Eye (tissue), 1 donor: ENCODE results near the gene ATP6V0E1.

ENCODE experiments used
- DNase-seq: peaks from one replicate; pipeline ENCODE4 v3.0.0-alpha.2; 2015

Gene ATP6V0E1

GRCh38 chr5:172983542-172984243, at the start of gene ATP6V0E1:
ATP6V0E1 (plus strand) TSS chr5:172983771; CDS start chr5:172983861, 90 bp downstream.
- DNase-seq = peak; percentile 97

DNA sequence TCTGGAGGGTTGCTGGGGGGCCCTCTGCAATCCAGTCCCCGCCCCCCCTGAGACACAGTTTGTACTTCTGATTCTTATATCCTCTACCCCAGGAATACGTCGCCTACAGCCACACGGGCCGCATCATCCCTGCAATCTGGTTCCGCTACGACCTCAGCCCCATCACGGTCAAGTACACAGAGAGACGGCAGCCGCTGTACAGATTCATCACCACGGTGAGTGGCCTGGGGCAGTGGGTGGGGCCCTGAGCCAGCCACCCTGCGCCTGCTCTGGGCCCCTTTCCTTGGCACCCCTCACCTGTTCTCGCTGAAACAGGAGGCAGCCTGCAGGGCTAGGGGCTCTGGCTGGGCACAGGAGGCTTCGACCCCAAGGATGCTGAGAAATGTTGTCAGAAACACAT, 48.5 kb upstream of the ATP6V0E1 start:
- DNase-seq = no peak

DNA sequence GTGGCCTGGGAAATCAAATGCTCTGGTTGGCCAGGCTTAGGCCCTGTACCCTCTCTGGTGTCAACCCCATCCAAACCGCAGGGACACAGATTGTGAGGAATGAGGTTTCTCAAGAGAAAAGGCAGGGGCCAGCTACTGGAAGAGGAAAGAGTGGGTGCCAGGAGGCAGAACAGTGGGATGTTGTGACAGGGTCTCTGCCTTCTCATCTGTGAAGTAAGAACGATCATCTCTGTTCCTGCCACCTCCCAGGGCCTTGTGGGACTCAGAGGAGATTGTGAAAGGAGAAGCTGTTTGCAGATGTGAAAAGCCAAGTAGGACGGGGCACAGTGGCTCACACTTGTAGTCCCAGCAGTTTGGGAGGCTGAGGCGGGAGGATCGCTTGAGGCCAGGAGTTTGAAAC, 47.2 kb upstream of the ATP6V0E1 start:
- no peak for DNase-seq

DNA sequence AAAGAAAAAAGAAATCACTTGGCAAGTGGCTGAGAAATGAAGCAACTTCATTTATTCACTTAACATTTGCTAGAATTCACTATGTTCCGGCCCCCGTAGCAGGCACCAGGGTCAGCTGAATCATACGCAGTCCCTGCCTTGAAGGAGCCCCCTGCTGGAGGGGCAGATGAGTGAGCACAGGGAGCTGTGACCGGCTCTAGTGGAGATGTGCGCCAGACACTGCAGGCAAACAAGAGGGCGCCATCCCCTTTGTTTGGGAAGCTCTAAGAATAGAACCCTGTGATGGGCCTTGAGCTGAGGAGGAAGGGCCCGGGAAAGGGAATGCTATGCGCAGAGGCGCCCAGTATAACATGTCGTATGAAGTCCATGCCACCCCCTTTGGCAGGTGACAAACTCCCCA, 44.5 kb upstream of the ATP6V0E1 start:
- no peak for DNase-seq

- peak; percentile 94 for DNase-seq
Measured at GRCh38 chr5:172939611-172940267, 43.8 kb upstream of the ATP6V0E1 start.

DNA sequence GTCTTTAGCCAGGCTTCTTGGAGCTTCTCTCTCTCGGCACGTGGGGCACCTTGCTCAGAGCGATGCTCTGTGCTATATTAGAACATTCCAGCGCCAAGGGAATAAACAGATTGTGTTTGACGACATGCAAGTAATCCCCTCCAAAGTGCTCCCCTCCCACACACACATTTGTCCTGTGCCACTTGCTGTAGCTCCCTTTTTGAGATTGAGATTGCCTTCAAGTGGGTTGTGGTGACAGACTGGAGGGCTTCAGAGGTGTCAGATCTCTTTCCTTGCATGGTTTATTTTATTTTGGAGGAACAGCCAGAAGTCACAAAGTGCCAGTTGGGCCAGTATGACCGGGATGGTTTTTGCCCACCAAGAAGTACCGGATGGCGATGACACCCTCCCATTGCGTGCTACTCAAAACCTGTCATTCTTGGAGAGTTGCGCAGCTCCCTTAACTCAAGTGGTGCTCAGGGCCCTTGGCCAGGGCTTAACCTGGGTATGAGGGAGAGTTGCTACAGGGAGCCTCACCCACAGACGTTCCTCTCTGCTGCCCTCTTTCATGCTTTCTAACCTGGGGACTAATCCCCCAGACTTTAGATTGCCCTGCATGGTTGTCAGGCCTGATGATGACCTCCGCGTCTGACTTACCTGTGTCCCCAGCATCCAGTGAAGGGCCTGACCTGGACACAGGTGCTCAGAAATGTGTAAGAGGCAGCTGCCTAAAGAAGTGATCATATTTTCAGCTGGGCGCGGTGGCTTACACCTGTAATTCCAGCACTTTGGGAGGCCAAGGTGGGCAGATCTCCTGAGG, 43.1 kb upstream of the ATP6V0E1 start:
- DNase-seq = no peak

DNA sequence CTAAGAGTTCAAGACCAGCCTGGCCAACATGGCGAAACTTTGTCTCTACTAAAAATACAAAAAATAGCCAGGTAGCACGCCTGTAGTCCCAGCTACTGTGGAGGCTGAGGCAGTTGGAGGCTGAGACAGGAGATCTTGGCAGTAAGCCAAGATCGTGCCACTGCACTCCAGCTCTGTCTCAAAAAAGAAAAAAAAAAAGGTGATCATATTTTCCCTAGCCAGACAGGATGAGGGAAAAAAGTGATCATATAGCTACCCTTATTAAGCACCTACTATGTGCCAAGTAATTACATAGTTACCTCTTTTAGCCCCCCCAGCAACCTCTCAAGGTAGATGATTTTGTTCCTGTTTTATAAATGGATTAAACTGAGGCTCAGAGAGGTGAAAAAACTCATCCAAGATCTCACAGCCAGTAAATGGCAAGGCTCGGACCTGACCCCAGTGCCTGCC, 42.5 kb upstream of the ATP6V0E1 start:
- DNase-seq = no peak

GRCh38 chr5:172942556-172942955, 41.0 kb upstream of the ATP6V0E1 start:
- no peak for DNase-seq

DNA sequence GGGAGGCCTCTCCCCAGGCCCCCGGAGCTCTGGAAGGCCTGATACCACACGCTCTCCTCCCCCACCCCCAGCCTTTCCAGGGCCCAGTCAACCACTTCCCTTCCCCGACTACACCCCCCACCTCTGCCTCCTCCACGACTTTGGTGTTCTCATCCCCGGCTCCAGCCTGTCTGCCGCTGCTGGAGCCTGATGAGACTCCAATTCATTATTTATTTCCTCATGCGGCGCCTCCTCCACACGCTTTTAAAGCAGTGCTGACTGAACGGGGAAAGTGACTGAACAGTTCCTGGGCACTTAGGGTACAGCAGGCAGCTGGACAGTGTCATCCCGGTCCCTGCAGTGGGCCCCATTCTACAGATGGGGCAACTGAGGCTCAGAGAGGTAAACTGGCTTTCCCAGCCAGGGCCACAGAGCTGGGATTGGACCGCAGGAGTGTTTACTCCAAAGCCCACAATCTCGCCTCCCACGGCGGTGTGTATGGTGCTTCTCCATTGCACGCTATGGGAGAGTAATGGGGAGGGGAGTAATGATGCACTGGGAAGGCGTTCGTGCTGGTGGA, 40.2 kb upstream of the ATP6V0E1 start:
- no peak for DNase-seq

GRCh38 chr5:172943906-172944305, 39.7 kb upstream of the ATP6V0E1 start:
- DNase-seq = no peak

GRCh38 chr5:172944741-172945140, 38.8 kb upstream of the ATP6V0E1 start:
- no peak for DNase-seq

- no peak for DNase-seq
Measured at GRCh38 chr5:172945151-172945550, 38.4 kb upstream of the ATP6V0E1 start.

DNA sequence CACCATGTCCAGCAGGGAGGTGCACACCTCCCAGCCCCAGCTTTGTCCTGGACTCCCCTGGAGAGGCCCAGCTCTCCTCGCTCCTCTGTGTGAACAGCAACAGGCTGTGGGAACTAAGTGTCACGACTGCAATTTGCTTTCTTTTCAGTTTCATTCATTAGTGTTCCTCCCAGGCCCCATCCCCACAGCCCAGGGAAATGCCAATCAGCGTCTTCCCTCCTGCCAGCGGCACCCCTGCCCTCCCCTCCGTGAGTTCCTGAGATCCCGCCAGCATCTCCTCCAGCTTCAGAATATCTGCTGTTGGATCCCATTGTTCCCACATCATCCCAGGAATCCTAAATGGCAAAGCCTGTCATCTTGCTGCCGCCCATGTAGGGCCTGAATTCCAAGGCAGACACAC, 37.4 kb upstream of the ATP6V0E1 start:
- DNase-seq = no peak

DNA sequence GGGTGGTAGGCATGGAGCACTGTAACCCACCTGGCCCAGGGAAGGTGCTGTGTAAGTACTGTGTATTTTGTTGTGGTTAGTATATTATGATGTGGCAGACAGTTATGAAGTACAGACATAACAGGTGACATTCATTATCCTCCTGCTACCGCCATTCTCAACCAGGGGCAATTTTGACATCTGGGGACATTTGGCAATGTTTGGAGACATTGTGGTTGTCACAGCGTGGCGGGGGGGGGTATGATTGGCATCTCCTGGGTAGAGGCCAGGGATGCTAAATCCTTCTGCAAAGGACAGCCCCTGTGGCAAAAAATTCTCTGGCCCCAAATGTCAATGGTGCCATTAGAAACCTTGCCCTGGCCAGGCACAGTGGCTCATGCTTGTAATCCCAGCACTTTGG, 34.1 kb upstream of the ATP6V0E1 start:
- DNase-seq = no peak

DNA sequence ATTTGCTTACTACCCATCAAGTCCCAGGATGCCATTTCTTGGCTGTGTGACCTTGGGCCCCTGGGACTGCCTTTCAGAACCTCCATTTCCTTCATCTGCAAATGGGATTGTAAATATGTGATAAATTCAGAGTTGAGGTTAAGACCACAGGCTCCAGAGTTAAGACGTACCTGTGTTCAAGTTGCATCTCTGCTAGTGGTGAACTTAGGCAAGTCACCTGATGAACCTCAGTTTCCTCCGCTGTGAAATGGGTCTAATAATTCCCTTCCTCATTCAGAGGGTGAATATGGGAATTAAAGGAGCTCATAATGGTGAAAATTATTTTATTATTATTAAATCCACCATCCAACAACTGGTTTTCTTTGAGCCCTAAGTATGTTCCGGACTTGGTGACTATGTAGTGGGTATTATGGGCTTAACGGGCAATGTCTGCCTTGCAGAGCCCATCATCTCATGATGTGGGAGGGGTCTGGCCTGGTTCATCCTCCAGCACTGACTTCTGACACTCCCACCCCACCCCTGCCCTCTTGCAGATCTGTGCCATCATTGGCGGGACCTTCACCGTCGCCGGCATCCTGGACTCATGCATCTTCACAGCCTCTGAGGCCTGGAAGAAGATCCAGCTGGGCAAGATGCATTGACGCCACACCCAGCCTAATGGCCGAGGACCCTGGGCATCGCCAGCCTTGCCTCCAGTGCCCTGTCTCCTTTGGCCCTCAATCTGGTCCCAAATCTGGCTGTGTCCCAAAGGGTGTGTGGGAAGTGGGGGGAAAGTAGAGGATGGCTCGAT, 33.2 kb upstream of the ATP6V0E1 start:
- DNase-seq = no peak

DNA sequence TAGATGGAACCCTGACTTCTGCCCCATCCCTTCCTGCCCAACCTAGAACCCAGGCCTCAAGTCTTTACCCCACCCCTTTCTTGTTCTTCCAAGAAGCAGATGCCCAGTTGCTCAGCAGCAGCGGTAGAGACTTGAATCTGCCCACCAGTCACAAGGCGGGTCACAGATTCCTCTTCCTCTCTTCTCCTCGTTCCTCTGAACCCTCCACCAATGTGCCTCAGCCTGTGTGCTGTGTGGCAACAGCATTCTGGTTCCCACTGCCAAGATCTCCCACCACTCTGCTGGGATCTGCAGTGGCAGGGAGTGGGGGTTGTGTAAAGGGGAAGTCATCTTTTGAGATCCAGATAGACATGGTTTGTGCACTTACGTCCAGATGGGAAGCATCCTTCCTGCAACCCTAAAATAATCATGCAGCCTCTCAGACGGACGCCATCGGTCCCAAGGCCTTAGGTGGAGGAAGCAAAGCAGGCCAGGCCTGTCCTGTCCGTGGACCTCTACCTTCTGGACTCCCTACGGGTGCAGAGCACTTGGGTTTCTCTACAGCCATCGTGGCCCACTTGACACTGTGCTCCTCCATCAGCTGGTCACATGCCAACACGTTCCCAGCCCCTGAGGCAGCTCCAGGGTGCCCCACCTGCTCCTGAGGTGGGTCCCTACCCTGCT, 32.1 kb upstream of the ATP6V0E1 start:
- DNase-seq = no peak

- no peak for DNase-seq
Measured at GRCh38 chr5:172952034-172952511, 31.5 kb upstream of the ATP6V0E1 start.

- DNase-seq = no peak
Measured at GRCh38 chr5:172953776-172954675, 29.5 kb upstream of the ATP6V0E1 start.

DNA sequence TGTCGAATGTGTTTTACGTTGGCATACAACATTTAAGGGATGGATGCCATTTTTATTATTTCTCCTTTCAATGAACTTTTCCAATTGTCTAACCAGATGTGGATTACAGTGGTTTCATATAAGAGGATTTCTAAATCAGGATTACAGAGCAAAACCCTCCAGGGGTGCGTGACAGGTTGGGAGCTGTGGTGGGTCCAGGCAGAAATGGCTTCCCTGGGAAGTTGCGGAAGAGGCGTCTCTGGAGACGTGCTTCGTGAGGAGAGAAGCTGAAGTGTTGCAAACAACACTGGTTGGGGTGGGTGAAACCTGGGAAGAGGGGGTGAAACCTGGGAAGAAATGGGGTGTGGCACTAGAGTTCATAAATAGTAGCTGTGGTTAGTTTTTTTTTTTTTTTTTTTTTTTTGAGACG, 28.8 kb upstream of the ATP6V0E1 start:
- DNase-seq = no peak

DNA sequence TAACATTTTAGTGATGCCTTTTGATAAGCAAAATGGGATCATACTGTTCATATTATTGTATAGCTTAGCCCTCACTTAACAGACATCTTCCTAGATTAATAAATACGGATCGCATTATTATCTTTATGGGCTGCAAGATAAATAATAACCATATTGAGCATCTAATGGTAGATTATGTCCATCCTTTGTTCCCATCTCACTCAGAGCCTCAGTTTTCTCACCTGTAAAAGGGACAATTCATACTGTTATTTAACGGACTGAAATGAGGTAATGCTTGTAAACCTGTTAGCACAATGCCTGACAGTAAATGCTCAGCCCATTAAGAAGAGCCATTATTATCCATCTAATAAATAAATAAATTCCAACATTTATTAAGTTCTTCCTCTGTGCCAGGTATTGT, 27.3 kb upstream of the ATP6V0E1 start:
- DNase-seq = no peak

DNA sequence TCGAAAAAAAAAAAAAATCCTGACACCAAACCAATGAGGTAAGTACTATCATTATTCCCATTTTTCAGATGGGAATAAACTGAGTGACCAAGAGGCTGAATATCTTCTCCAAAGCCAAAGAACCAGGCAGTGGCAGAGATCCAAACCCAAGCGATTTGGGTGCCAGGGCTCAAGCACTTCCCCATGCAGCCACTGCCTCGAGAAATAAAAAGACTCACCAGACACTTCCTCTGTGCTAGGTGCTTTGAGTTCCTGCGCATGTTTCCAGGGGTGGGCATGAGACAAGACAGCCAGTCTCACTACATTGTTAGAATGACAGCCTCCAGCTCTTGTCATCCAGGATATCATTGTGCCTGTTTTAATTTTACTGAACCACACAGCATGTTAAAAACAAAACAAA, 26.6 kb upstream of the ATP6V0E1 start:
- no peak for DNase-seq
